Kasumi-1 (cell line): ENCODE data around the gene SLC26A9.
"Not testable (repeated sequence)": the region's sequence is repeated elsewhere in the genome, so short reads cannot be mapped to it uniquely, and the experiment has no call there.

Source experiments
- DNase-seq, 2 experiments: peaks; one replicate each; lab custom pipeline; 2025; lab: John Stamatoyannopoulos, UW

The SLC26A9 gene

GRCh38 chr1:205889706-205890105 lies 53.5 kb downstream of the SLC26A9 start:
- DNase-seq = not testable (repeated sequence)

DNA sequence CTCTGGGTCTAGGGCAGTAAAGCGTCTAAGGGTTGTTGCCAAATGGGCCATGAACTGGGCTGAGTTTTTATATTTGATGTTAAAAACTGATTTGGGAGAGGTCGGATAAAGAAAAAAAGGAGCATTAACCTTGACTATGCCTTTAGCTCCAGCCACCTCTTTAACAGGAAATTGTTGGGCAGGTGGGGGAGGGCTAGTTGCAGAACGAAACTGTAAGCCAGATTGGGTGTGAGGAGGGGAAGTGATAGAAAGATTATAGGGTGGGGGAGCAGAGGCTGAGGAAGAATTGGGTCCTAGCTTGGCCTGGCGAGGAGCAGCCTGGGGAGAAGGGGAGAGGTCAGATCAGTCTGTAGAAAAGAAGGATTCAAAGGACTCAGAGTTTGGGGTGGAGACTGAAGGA lies 54.2 kb downstream of the SLC26A9 start:
- DNase-seq = not testable (repeated sequence)

- no peak for DNase-seq
Observed at GRCh38 chr1:205883792-205884191, 59.5 kb downstream of the SLC26A9 start.

- no peak for DNase-seq
Observed at GRCh38 chr1:205880923-205881322, 62.3 kb downstream of the SLC26A9 start.

- no peak for DNase-seq
Observed at GRCh38 chr1:205879974-205880373, 63.3 kb downstream of the SLC26A9 start.

- DNase-seq = peak; percentile 14 to 36
Observed at GRCh38 chr1:205878026-205878425, 65.2 kb downstream of the SLC26A9 start.

DNA sequence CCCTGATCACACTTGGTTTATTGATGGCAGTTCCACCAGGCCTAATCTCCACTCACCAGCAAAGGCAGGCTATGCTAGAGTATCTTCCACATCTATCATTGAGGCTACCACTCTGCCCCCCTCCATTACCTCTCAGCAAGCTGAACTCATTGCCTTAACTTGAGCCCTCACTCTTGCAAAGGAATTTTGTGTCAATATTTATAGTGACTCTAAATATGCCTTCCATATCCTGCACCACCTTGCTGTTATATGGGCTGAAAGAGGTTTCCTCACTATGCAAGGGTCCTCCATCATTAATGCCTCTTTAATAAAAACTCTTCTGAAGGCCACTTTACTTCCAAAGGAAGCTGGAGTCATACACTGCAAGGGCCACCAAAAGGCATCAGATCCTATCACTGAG lies 70.1 kb downstream of the SLC26A9 start:
- not testable (repeated sequence) for DNase-seq

DNA sequence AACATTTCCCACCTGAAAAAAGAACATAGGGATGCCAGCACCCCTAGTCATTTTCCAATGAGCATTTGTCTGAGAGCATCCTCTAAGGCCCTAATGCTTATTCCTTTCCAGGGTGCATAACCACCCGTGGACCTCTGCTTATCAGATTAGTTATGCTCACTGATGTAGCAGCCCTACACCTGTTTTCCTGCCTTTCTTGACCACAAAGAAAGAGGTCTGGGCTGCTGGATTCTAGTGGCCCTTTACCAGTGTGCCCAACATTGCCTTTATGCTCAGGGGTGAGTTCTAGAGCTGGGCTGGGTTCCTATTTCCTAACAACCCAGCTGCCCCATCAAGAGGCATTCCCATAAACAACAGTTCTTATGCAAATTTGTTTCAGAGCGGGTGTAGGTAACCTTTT lies 73.0 kb downstream of the SLC26A9 start:
- DNase-seq = no peak
